Prostate gland (tissue), 2 donors: ENCODE measurements around the gene MUC15.

Experiments used
- CTCF ChIP-seq, 4 experiments: fragments of 200-600 bp in 2 of 4; fragments of 450-650 bp in 2 of 4; sonication (generic) in 2 of 4; IDR thresholded peaks; 1 replicate in 3 of 4; 2 replicates in 1 of 4; pipeline ENCODE4 v1.5.1; 2016 to 2019; ENCODE audit warnings: antibody characterized with exemption in 4 of 4, mild to moderate bottlenecking in 2 of 4, moderate library complexity in 2 of 4
- POLR2A ChIP-seq: fragments of 450-650 bp; IDR thresholded peaks from one replicate; pipeline ENCODE4 v1.6.1; 2016; ENCODE audit warnings: antibody characterized with exemption, mild to moderate bottlenecking

DNA sequence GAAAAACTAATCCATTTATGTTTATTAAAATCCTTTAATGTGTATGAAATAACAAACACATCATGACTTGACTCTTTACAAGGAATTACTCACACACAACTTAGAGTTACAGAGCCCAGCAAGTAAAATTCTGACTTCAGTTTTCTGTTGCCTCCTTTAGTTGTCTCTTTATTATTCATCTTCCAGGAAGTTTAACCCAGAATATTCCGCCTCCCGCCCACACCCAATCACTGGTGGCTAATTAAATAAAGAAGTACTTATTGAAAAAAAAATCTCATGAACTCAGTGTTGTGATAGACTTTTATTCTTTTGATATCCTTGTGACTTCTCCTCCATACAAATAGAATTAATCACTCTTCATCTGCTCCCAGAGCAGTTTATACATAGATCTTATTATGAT lies 61.9 kb downstream of the MUC15 start:
- TF ChIP-seq CTCF (IDR thresholded peaks at IDR 0.05) (no peak), POLR2A (no peak)
